HFF-Myc (cell line): Measurements from ENCODE around the gene RELT.

ENCODE experiments used
- DNase-seq: peaks from one replicate; pipeline ENCODE4 v3.0.0-alpha.2; 2011; ENCODE audit warnings: low read depth; ENCODE audit errors: extremely low read depth
- H3K4me3 ChIP-seq: replicated peaks from 2 replicates; pipeline ENCODE4 v1.5.1; 2011; ENCODE audit warnings: low read depth, mild to moderate bottlenecking, control low read depth, low read length
- CTCF ChIP-seq: IDR thresholded peaks from 2 replicates; pipeline ENCODE4 v1.5.1; 2012; ENCODE audit warnings: mild to moderate bottlenecking, low read depth, low read length, control low read depth; ENCODE audit errors: missing control alignments

Gene RELT

GRCh38 chr11:73386016-73386415 lies 9.8 kb downstream of the RELT start:
- H3K4me3 ChIP-seq, result no peak overlapping the region
- no peak for TF ChIP-seq CTCF
- no peak for DNase-seq

- TF ChIP-seq CTCF, result no peak
- no peak overlapping the region for H3K4me3 ChIP-seq
- no peak for DNase-seq
Observed at GRCh38 chr11:73386546-73386945, 10.3 kb downstream of the RELT start.

GRCh38 chr11:73387594-73388264 lies 11.5 kb downstream of the RELT start:
- no peak for TF ChIP-seq CTCF
- DNase-seq, result no peak
- H3K4me3 ChIP-seq, result no peak overlapping the region

GRCh38 chr11:73388265-73389133 lies 12.3 kb downstream of the RELT start:
- no peak for DNase-seq
- no peak for TF ChIP-seq CTCF
- H3K4me3 ChIP-seq, result no peak overlapping the region

GRCh38 chr11:73389134-73389525 lies 12.9 kb downstream of the RELT start:
- TF ChIP-seq CTCF, result no peak
- H3K4me3 ChIP-seq, result no peak overlapping the region
- no peak for DNase-seq

GRCh38 chr11:73389916-73390315 lies 13.7 kb downstream of the RELT start:
- no peak overlapping the region for H3K4me3 ChIP-seq
- TF ChIP-seq CTCF, result no peak

More at GRCh38 chr11:73389916-73390315, 13.7 kb downstream of the RELT start:
- no peak for DNase-seq
